Measurements from ENCODE around the gene TLN1. TPM values are rescaled to one million over a fixed set of nuclear protein-coding genes. Genes with fewer than 3 reads are reported as not detected.

TLN1 gene
- total and polyA plus RNA-seq, 10 of the 15 experiments (the other 5 are each of a cell fraction or from before 2014, with no cell fraction given) = 11.6 to 305 (median 71.9) TPM

GRCh38 chr9:35666045-35666444, 66.0 kb downstream of the TLN1 start:
- ChIA-PET SMC1A (ENCODE audit: uncharacterized antibody, unreplicated experiment) (interaction anchor here (0.6 to 12.5 kb wide), 7 partner anchors 8 to 64 kb away, joined by 3 to 145 read pairs (median 3); partner anchors contain the start of genes CREB3, RMRP and TLN1), RAD21 (ENCODE audit: unreplicated experiment) (interaction anchor here (0.5 to 9.7 kb wide), 10 partner anchors 8 to 90 kb away, joined by 3 to 95 read pairs (median 6); partner anchors contain the start of genes CCDC107, CREB3, RMRP and SIT1), POLR2A (interaction anchor here (1.0 to 10.9 kb wide), 7 partner anchors 9 to 84 kb away, joined by 3 to 163 read pairs (median 12); partner anchors contain the start of genes CREB3, SIT1 and TLN1), CTCF (interaction anchor here (0.8 to 13.5 kb wide), 9 partner anchors 9 to 83 kb away, joined by 3 to 227 read pairs (median 6); partner anchors contain the start of genes CREB3, GBA2, RGP1 and SIT1)
- H2AFZ ChIP-seq (ENCODE audit: control insufficient read depth, low read depth, low read length) = no peak overlapping the region
- H3K4me2 ChIP-seq (ENCODE audit: control insufficient read depth, insufficient read depth) = no peak overlapping the region
- BruUV-seq (replicated peaks) = no TSS peak
- DNase-seq (ENCODE audit: low read depth, low spot score) = no peak
- no peaks in the 10 kb centered on the region for H3K27me3 ChIP-seq (replicated peaks in 1 of 2; ENCODE audit: control insufficient read depth in 2 of 2, insufficient read depth in 2 of 2, low read length in 1 of 2)
- TF ChIP-seq TCF7 (IDR thresholded peaks at IDR 0.05; ENCODE audit: borderline replicate concordance) = no peak
- no peak for TF ChIP-seq RELA (IDR thresholded peaks at IDR 0.05; ENCODE audit: borderline replicate concordance, partially characterized antibody)
- TF ChIP-seq RAD21 (IDR thresholded peaks at IDR 0.05; ENCODE audit: insufficient read depth, low read depth, low read length) = no peak
- TF ChIP-seq MEF2B (IDR thresholded peaks at IDR 0.05; ENCODE audit: partially characterized antibody, poor library complexity, severe bottlenecking) = no peak
- TF ChIP-seq IRF3 (IDR thresholded peaks at IDR 0.05) = no peak
- no peak for TF ChIP-seq BACH1 (IDR thresholded peaks at IDR 0.05; ENCODE audit: borderline replicate concordance)
- no peak for TF ChIP-seq MLLT1 (IDR thresholded peaks at IDR 0.05)
- TF ChIP-seq RFX5 (IDR thresholded peaks at IDR 0.05; ENCODE audit: low read depth, low read length) = no peak
- TF ChIP-seq YY1 (IDR thresholded peaks at IDR 0.05; ENCODE audit: low read depth, low read length) = no peak
- TF ChIP-seq RCOR1 (conservative IDR thresholded peaks at IDR 0.05; ENCODE audit: low read depth, low read length) = no peak
- no peak for TF ChIP-seq TBL1XR1 (IDR thresholded peaks at IDR 0.05; ENCODE audit: low read depth, low read length)
- no peak for TF ChIP-seq POLR2AphosphoS2 (IDR thresholded peaks at IDR 0.05; ENCODE audit: low read depth, low read length)
- TF ChIP-seq ATF7 (IDR thresholded peaks at IDR 0.05; ENCODE audit: low read depth) = no peak
- no peak for TF ChIP-seq JUNB (IDR thresholded peaks at IDR 0.05)
- no peak for TF ChIP-seq MYC (IDR thresholded peaks at IDR 0.05; ENCODE audit: insufficient read depth, insufficient read length, insufficient replicate concordance, low read length, severe bottlenecking)
- no peak overlapping the region for H3K4me3 ChIP-seq
- peaks cover 4% of the 10 kb centered on the region in 2 experiments; a peak in 2 of 4 replicates for H3K36me3 ChIP-seq (ENCODE audit: control insufficient read depth in 2 of 2, insufficient read depth in 2 of 2, low read length in 1 of 2)
- ATAC-seq = no peak
- WGBS (ENCODE audit: insufficient coverage, insufficient replicate concordance, low lambda C conversion rate, missing lambda C conversion rate) = 96% methylated on average over 1 of the region's 1 CpG
- H3K9me3 ChIP-seq (replicated peaks; ENCODE audit: control insufficient read depth, insufficient read depth, low read length) = no peaks in the 10 kb centered on the region
- FAIRE-seq = no peak
- H3K79me2 ChIP-seq (ENCODE audit: control insufficient read depth, insufficient read depth, low read length) = peaks cover 22% of the 10 kb centered on the region
- H3K9ac ChIP-seq (ENCODE audit: control insufficient read depth, insufficient read depth, low read length) = no peak overlapping the region
- intact Hi-C loops (cut with micrococcal nuclease; ENCODE audit: unreplicated experiment) = no loop called here
- in situ Hi-C loops (cut with MboI) = loop anchor here (5.0 kb wide), 1 partner anchor 56 kb away; no protein-coding TSS in a partner anchor
- H3K27ac ChIP-seq (ENCODE audit: control insufficient read depth, insufficient read depth) = no peak overlapping the region
- H3K4me1 ChIP-seq (ENCODE audit: control insufficient read depth, insufficient read depth, low read length) = peaks cover 27% of the 10 kb centered on the region
- H4K20me1 ChIP-seq (ENCODE audit: control insufficient read depth, insufficient read depth) = no peaks in the 10 kb centered on the region
